K562 (cell line): ENCODE measurements around the gene CLPSL2. TPM values are rescaled to one million over a fixed set of nuclear protein-coding genes. Genes with fewer than 3 reads are reported as not detected.

Source experiments
- ATAC-seq: fragments of 200-7000 bp; cut with Tn5 transposase; 3 replicates; pipeline ENCODE4 v1.9.1; 2020; ENCODE audit warnings: moderate library complexity
- BruUV-seq: library from RNA; stranded (reverse); fragments of 400-500 nt; replicated peaks from 2 replicates; lab custom pipeline; 2021; lab: Mats Ljungman, UMichigan
- CTCF ChIA-PET: fragments of 300-600 bp; formaldehyde crosslinking; extraction: SDS; loops from one replicate; lab custom pipeline; 2021; ENCODE audit warnings: low intra/inter-chr PET ratio; lab: Yijun Ruan, JAX
- POLR2A ChIA-PET: fragments of 300-600, 350-650 bp; sonication (Branson Sonifier 250); formaldehyde crosslinking; extraction: SDS; loops from one replicate; lab custom pipeline; 2021; ENCODE audit warnings: antibody characterized with exemption, inconsistent platforms; lab: Yijun Ruan, JAX
- DNase-seq, 4 experiments: peaks; one replicate each; pipeline versions ENCODE4 v3.0.0 to v3.0.0-alpha.2; 2011 to 2018; ENCODE audit warnings: low spot score in 3 of 4, mixed read lengths in 3 of 4; ENCODE audit errors: extremely low read depth in 1 of 4
- FAIRE-seq: peaks from 2 replicates; lab custom pipeline; 2011; peaks lifted over from hg19 to GRCh38; lab: Jason Lieb, UNC
- H2AFZ ChIP-seq: 2 replicates; pipeline ENCODE4 v1.6.0; 2011; ENCODE audit warnings: low read depth, low read length, control low read depth, inconsistent platforms
- H3K27ac ChIP-seq: fragments of 200-600 bp; 3 replicates; pipeline ENCODE4 v1.8.0; 2011; ENCODE audit warnings: low read depth, mild to moderate bottlenecking, control low read depth, inconsistent platforms, low read length, moderate library complexity, mixed read lengths; ENCODE audit errors: extremely low read depth
- H3K27me3 ChIP-seq, 2 experiments: fragments of 300-600 bp in 1 of 2; 2 replicates in 1 of 2; 3 replicates in 1 of 2; pipeline versions ENCODE4 v1.6.0 to v1.8.0; 2011; ENCODE audit warnings: inconsistent platforms in 2 of 2, low read length in 2 of 2, mild to moderate bottlenecking in 1 of 2, mixed read lengths in 1 of 2, moderate library complexity in 1 of 2; ENCODE audit not compliant: control insufficient read depth in 2 of 2, insufficient read depth in 2 of 2
- H3K36me3 ChIP-seq: fragments of 300-600 bp; 3 replicates; pipeline ENCODE4 v1.8.0; 2011; ENCODE audit warnings: mild to moderate bottlenecking, low read length, inconsistent platforms; ENCODE audit not compliant: control insufficient read depth, insufficient read depth
- H3K4me1 ChIP-seq, 2 experiments: fragments of 200-600 bp in 1 of 2; replicated peaks in 1 of 2; 2 replicates in 1 of 2; 3 replicates in 1 of 2; pipeline versions ENCODE4 v1.5.1 to v1.8.0; 2011; ENCODE audit warnings: inconsistent platforms in 2 of 2, low read length in 2 of 2, mild to moderate bottlenecking in 1 of 2, mixed read lengths in 1 of 2, moderate library complexity in 1 of 2; ENCODE audit not compliant: control insufficient read depth in 2 of 2, insufficient read depth in 2 of 2
- H3K4me2 ChIP-seq: 2 replicates; pipeline ENCODE4 v1.6.1; 2011; ENCODE audit warnings: low read length, control low read depth, inconsistent platforms, mixed read lengths; ENCODE audit not compliant: insufficient read depth
- H3K4me3 ChIP-seq: fragments of 200-600 bp; sonication (generic), shearing (Covaris generic); 2 replicates; pipeline ENCODE4 v1.5.1; 2016; ENCODE audit warnings: control low read depth, inconsistent platforms
- H3K79me2 ChIP-seq: fragments of 200-600 bp; 3 replicates; pipeline ENCODE4 v1.8.0; 2011; ENCODE audit warnings: low read length, inconsistent platforms; ENCODE audit not compliant: control insufficient read depth, insufficient read depth
- H3K9ac ChIP-seq, 2 experiments: 2 replicates each; pipeline versions ENCODE4 v1.6.0 to v1.6.1; 2011; ENCODE audit warnings: low read depth in 2 of 2, low read length in 2 of 2, control low read depth in 1 of 2, inconsistent platforms in 1 of 2, mild to moderate bottlenecking in 1 of 2, mixed read lengths in 1 of 2; ENCODE audit not compliant: insufficient read depth in 1 of 2
- H3K9me1 ChIP-seq: one replicate; pipeline ENCODE4 v1.6.0; 2011; ENCODE audit warnings: inconsistent platforms, mild to moderate bottlenecking, low read length, moderate library complexity; ENCODE audit not compliant: control insufficient read depth, insufficient read depth
- H3K9me3 ChIP-seq: replicated peaks from 2 replicates; pipeline ENCODE4 v1.5.1; 2011; ENCODE audit warnings: low read depth, low read length, inconsistent platforms; ENCODE audit not compliant: control insufficient read depth, insufficient read depth
- H4K20me1 ChIP-seq: replicated peaks from 2 replicates; pipeline ENCODE4 v1.6.1; 2011; ENCODE audit warnings: low read length, inconsistent platforms, mixed read lengths; ENCODE audit not compliant: control insufficient read depth, insufficient read depth
- CHD4 ChIP-seq: fragments of 200-600 bp; sonication (generic); IDR thresholded peaks from 3 replicates; pipeline ENCODE4 v1.6.1; 2012; ENCODE audit warnings: low read depth, mild to moderate bottlenecking, mixed read lengths, low read length, inconsistent platforms; ENCODE audit not compliant: insufficient read depth, insufficient replicate concordance, poor library complexity, severe bottlenecking
- ILF3 ChIP-seq: fragments of 450-650 bp; IDR thresholded peaks from 2 replicates; pipeline ENCODE4 v1.6.1; 2018; ENCODE audit warnings: antibody characterized with exemption, mild to moderate bottlenecking, moderate library complexity, borderline replicate concordance
- LEF1 ChIP-seq: fragments of 450-650 bp; IDR thresholded peaks from 2 replicates; pipeline ENCODE4 v1.6.1; 2016; ENCODE audit warnings: mild to moderate bottlenecking
- NCOA6 ChIP-seq: fragments of 450-650 bp; IDR thresholded peaks from 2 replicates; pipeline ENCODE4 v1.6.1; 2017; ENCODE audit warnings: mild to moderate bottlenecking
- NRF1 ChIP-seq, 2 experiments: fragments of 450-650 bp; IDR thresholded peaks in 1 of 2; conservative IDR thresholded peaks in 1 of 2; 2 replicates each; pipeline ENCODE4 v1.6.1; 2014; ENCODE audit warnings: mild to moderate bottlenecking in 2 of 2
- RB1 ChIP-seq: fragments of 450-650 bp; IDR thresholded peaks from 2 replicates; pipeline ENCODE4 v1.6.1; 2017; ENCODE audit warnings: low read depth, mild to moderate bottlenecking
- SMAD1 ChIP-seq: fragments of 150-350 bp; IDR thresholded peaks from 2 replicates; pipeline ENCODE4 v1.6.1; 2014; ENCODE audit warnings: low read length, low read depth; ENCODE audit not compliant: partially characterized antibody
- TAL1 ChIP-seq: fragments of 450-650 bp; IDR thresholded peaks from 2 replicates; pipeline ENCODE4 v1.6.1; 2016; ENCODE audit warnings: mild to moderate bottlenecking
- TEAD4 ChIP-seq, 2 experiments: sonication (generic) in 1 of 2; formaldehyde crosslinking in 1 of 2; IDR thresholded peaks; 2 replicates each; pipeline versions ENCODE4 v1.6.1 to v1.8.0; 2012 to 2022; ENCODE audit warnings: borderline replicate concordance in 1 of 2, inconsistent platforms in 1 of 2, low read length in 1 of 2, mild to moderate bottlenecking in 1 of 2, missing genetic modification reagents in 1 of 2
- TSC22D4 ChIP-seq: fragments of 450-650 bp; IDR thresholded peaks from 2 replicates; pipeline ENCODE4 v1.6.1; 2016; ENCODE audit warnings: missing genetic modification characterization, missing biosample characterization, control low read depth
- ZBTB1 ChIP-seq: sonication (generic); formaldehyde crosslinking; IDR thresholded peaks from 2 replicates; pipeline ENCODE4 v1.8.1; 2023; ENCODE audit warnings: missing genetic modification reagents, low read depth, mild to moderate bottlenecking, borderline replicate concordance
- ZC3H4 ChIP-seq: sonication (generic); formaldehyde crosslinking; IDR thresholded peaks from 2 replicates; pipeline ENCODE4 v1.9.0; 2021; ENCODE audit warnings: missing genetic modification reagents, borderline replicate concordance
- ZNF175 ChIP-seq: fragments of 200-800 bp; sonication (Bioruptor generic); IDR thresholded peaks from 2 replicates; pipeline ENCODE4 v1.6.1; 2016; ENCODE audit warnings: low read depth, mild to moderate bottlenecking, missing genetic modification characterization, missing compliant biosample characterization
- WGBS: fragments of 100-300 bp; shearing (Covaris generic); methylation state at CpG from one replicate; pipeline ENCODE4 v1.1.6; 2016; ENCODE audit warnings: low coverage, mixed read lengths; ENCODE audit not compliant: insufficient coverage; ENCODE audit errors: missing lambda C conversion rate; 5-methylcytosine and 5-hydroxymethylcytosine counted together
- in situ Hi-C: fragments of 300-500 bp; cut with MboI; formaldehyde crosslinking; loops from 4 replicates; pipeline ENCODE4 v1.15.0; 2018; ENCODE audit warnings: inconsistent platforms, mixed read lengths
- intact Hi-C: fragments of 100-400 bp; cut with micrococcal nuclease; formaldehyde crosslinking; loops from 2 replicates; pipeline ENCODE4 v1.14.2; 2022
- polyA plus RNA-seq, 8 experiments: library from polyadenylated mRNA; depleted of rRNA in 4 of 8; stranded (reverse) in 5 of 8; unstranded in 3 of 8; fragments of >200 nt; fragmentation: Nextera tagmentation in 2 of 8; fragmentation: Illumina TruSeq in 1 of 8; extraction: Ambion mirVana in 2 of 8; extraction: Trizol in 1 of 8; gene quantifications; 2 replicates each; pipeline versions ENCODE4 v1.2.1 to v1.2.3, GENCODE V29; 2011 to 2014; ENCODE audit warnings: inconsistent platforms in 1 of 8, missing spikeins in 1 of 8
- total RNA-seq, 7 experiments: library from RNA; depleted of rRNA in 6 of 7; stranded (reverse); fragments of >200 nt in 6 of 7; fragmentation: Illumina TruSeq in 2 of 7; extraction: Trizol in 2 of 7; gene quantifications; 2 replicates each; pipeline versions ENCODE4 v1.2.1 to v1.2.3, GENCODE V29; 2011 to 2021; ENCODE audit warnings: low replicate concordance in 1 of 7
- TF ChIP-seq, protein P1 (sequence below): IDR thresholded peaks from 3 replicates; pipeline ENCODE4 v1.6.1; 2011; ENCODE audit warnings: borderline replicate concordance, mild to moderate bottlenecking, moderate library complexity; ENCODE audit not compliant: insufficient read length; ENCODE audit errors: extremely low read depth
- TF ChIP-seq, protein P2 (sequence below): fragments of 150-350 bp; conservative IDR thresholded peaks from 2 replicates; pipeline ENCODE4 v1.6.1; 2014; ENCODE audit warnings: low read length
- TF ChIP-seq, protein P3 (sequence below): sonication (generic); formaldehyde crosslinking; IDR thresholded peaks from 2 replicates; pipeline ENCODE4 v1.8.1; 2022; ENCODE audit warnings: missing genetic modification reagents

Gene CLPSL2
- total and polyA plus RNA-seq, 9 of the 15 experiments (the other 6 are each of a cell fraction or from before 2014, with no cell fraction given) = not detected

DNA sequence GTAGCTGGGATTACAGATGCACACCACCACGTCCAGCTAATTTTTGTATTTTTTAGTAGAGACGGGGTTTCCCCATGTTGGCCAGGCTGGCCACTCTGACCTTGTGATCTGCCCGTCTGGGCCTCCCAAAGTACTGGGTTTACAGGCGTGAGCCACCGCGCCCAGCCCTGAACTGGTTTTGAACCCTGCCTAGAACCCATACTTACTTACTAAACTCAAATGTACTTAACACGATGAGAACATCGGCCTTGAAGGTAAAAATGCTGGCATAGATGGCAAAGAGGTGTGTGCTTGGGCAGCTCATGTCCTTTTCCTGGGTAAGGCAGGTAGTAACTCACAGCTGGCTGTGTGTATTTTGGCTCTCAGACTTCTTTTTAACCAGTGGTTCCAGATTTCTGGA, 42.8 kb upstream of the CLPSL2 start:
- FAIRE-seq = no peak
- Histone ChIP-seq H2AFZ (no peak overlapping the region), H3K4me3 (no peak overlapping the region), H3K9ac (no peak overlapping the region; a peak in 1 of 4 replicates), H3K9me3 (no peaks in the 10 kb centered on the region), H3K4me1 (peaks cover 35 to 53% of the 10 kb centered on the region in 2 experiments), H4K20me1 (no peaks in the 10 kb centered on the region), H3K9me1 (no peaks in the 10 kb centered on the region), H3K36me3 (no peaks in the 10 kb centered on the region), H3K27ac (no peak overlapping the region), H3K79me2 (no peaks in the 10 kb centered on the region; the same call in 2 of the 3 replicates), H3K27me3 (no peaks in the 10 kb centered on the region), H3K4me2 (no peak overlapping the region)
- POLR2A ChIA-PET = interaction anchor here (0.5 to 1.5 kb wide), 6 partner anchors 8 to 230 kb away, joined by 3 to 5 read pairs (median 3); no protein-coding TSS in a partner anchor
- CTCF ChIA-PET = interaction anchor here (8.4 kb wide), 1 partner anchor 148 kb away, joined by 195 read pairs; no protein-coding TSS in a partner anchor
- in situ Hi-C loops = no loop called here
- no TSS peak for BruUV-seq
- no peak for DNase-seq
- intact Hi-C loops = loop anchor here (10.0 kb wide), 1 partner anchor 361 kb away; no protein-coding TSS in a partner anchor
- WGBS = 88% methylated on average over 8 of the region's 8 CpGs
- TF ChIP-seq ZC3H4 (no peak), NRF1 (conservative IDR thresholded peaks at IDR 0.05 in 1 of 2, IDR thresholded peaks at IDR 0.05 in 1 of 2) (no peak), NCOA6 (no peak), TAL1 (no peak), LEF1 (no peak), RB1 (no peak), CHD4 (no peak), TEAD4 (IDR thresholded peaks at IDR 0.05; ENCODE audit: low read length) (no peak), TEAD4 (CRISPR knock-in tag; IDR thresholded peaks at IDR 0.05; ENCODE audit: borderline replicate concordance) (no peak), ZBTB1 (CRISPR knock-in tag) (no peak), ILF3 (no peak), TSC22D4 (no peak), ZNF175 (CRISPR knock-in tag) (no peak), SMAD1 (no peak)
- TF ChIP-seq, protein P1, sequence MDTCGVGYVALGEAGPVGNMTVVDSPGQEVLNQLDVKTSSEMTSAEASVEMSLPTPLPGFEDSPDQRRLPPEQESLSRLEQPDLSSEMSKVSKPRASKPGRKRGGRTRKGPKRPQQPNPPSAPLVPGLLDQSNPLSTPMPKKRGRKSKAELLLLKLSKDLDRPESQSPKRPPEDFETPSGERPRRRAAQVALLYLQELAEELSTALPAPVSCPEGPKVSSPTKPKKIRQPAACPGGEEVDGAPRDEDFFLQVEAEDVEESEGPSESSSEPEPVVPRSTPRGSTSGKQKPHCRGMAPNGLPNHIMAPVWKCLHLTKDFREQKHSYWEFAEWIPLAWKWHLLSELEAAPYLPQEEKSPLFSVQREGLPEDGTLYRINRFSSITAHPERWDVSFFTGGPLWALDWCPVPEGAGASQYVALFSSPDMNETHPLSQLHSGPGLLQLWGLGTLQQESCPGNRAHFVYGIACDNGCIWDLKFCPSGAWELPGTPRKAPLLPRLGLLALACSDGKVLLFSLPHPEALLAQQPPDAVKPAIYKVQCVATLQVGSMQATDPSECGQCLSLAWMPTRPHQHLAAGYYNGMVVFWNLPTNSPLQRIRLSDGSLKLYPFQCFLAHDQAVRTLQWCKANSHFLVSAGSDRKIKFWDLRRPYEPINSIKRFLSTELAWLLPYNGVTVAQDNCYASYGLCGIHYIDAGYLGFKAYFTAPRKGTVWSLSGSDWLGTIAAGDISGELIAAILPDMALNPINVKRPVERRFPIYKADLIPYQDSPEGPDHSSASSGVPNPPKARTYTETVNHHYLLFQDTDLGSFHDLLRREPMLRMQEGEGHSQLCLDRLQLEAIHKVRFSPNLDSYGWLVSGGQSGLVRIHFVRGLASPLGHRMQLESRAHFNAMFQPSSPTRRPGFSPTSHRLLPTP = no peak
- TF ChIP-seq, protein P2, sequence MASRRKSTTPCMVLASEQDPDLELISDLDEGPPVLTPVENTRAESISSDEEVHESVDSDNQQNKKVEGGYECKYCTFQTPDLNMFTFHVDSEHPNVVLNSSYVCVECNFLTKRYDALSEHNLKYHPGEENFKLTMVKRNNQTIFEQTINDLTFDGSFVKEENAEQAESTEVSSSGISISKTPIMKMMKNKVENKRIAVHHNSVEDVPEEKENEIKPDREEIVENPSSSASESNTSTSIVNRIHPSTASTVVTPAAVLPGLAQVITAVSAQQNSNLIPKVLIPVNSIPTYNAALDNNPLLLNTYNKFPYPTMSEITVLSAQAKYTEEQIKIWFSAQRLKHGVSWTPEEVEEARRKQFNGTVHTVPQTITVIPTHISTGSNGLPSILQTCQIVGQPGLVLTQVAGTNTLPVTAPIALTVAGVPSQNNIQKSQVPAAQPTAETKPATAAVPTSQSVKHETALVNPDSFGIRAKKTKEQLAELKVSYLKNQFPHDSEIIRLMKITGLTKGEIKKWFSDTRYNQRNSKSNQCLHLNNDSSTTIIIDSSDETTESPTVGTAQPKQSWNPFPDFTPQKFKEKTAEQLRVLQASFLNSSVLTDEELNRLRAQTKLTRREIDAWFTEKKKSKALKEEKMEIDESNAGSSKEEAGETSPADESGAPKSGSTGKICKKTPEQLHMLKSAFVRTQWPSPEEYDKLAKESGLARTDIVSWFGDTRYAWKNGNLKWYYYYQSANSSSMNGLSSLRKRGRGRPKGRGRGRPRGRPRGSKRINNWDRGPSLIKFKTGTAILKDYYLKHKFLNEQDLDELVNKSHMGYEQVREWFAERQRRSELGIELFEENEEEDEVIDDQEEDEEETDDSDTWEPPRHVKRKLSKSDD = no peak
- TF ChIP-seq, protein P3, sequence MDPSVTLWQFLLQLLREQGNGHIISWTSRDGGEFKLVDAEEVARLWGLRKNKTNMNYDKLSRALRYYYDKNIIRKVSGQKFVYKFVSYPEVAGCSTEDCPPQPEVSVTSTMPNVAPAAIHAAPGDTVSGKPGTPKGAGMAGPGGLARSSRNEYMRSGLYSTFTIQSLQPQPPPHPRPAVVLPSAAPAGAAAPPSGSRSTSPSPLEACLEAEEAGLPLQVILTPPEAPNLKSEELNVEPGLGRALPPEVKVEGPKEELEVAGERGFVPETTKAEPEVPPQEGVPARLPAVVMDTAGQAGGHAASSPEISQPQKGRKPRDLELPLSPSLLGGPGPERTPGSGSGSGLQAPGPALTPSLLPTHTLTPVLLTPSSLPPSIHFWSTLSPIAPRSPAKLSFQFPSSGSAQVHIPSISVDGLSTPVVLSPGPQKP (CRISPR knock-in tag) = no peak
- ATAC-seq = no peak
